ENCODE measurements around the gene KLHL24. TPM values are rescaled to one million over a fixed set of nuclear protein-coding genes. Genes with fewer than 3 reads are reported as not detected.
"Not testable (repeated sequence)": the region's sequence is repeated elsewhere in the genome, so short reads cannot be mapped to it uniquely, and the experiment has no call there.

Gene KLHL24
- total RNA-seq, 1 experiment from 2014 or later: 33.9 TPM

DNA sequence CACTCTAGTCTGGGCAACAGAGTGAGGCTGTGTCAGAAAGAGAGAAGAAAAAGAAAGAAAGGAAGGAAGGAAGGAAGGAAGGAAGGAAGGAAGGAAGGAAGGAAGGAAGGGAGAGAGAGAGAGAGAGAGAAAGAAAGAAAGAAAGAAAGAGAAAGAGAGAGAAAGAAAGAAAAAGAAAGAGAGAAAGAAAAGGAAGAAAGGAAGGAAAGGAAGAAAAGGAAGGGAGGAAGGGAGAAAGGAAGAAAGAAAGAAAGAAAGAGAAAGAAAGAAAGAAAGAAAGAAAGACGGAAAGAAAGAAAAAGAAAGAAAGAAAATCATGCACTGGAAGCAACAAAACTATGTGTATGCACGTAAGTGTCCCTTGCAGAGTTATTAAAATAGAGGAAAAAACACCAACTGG, 12.9 kb upstream of the KLHL24 start:
- peaks cover 14% of the 10 kb centered on the region for H3K27me3 Mint-ChIP-seq (ENCODE audit: low read depth)
- H3K9me3 Mint-ChIP-seq; ATAC-seq; H3K4me3 Mint-ChIP-seq; POLR2A ChIA-PET; H3K36me3 Mint-ChIP-seq; CTCF ChIA-PET; H3K27ac Mint-ChIP-seq; DNase-seq (ENCODE audit: low spot score): not testable (repeated sequence)
- H3K4me1 Mint-ChIP-seq: peaks cover 10% of the 10 kb centered on the region
- TF ChIP-seq, protein P1, sequence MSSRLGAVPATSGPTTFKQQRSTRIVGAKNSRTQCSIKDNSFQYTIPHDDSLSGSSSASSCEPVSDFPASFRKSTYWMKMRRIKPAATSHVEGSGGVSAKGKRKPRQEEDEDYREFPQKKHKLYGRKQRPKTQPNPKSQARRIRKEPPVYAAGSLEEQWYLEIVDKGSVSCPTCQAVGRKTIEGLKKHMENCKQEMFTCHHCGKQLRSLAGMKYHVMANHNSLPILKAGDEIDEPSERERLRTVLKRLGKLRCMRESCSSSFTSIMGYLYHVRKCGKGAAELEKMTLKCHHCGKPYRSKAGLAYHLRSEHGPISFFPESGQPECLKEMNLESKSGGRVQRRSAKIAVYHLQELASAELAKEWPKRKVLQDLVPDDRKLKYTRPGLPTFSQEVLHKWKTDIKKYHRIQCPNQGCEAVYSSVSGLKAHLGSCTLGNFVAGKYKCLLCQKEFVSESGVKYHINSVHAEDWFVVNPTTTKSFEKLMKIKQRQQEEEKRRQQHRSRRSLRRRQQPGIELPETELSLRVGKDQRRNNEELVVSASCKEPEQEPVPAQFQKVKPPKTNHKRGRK (CRISPR knock-in tag; IDR thresholded peaks at IDR 0.05; ENCODE audit: borderline replicate concordance): peak; percentile 43; the same call in 1 of the 2 replicates

DNA sequence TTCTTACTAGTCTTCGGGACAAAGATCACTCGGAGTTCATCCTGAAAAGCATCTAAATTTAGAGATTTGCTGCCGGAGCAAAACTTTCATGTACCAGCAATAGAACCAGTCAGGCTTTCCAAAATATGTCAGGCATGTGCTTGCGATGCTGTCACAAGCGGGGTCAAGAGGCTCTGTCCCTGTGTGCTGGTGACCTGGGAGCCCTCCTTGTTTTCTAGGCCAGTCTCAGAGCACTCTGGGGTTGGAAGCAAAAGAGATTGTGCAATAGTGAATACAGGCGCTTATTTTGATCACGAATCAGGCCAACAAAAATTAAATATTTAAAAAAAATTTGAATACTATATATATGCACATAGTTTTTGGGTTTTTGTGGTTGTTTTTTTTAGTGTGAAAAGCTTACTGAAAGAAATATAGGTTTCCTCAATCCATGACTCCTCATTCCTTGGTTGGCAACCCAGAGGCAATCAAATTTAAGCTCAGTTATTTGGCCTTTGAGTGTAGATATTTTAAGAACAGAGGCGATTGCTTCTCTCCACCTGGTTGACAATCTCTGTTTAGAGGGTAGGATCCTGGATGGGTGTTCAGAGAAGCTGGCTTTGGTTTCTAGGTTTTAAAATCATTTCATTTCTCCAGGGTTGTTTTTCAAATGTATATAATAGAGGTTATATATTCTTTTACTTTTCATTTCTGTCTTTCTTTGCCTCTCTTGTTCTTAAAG, 8.4 kb upstream of the KLHL24 start:
- H3K4me1 Mint-ChIP-seq: peaks cover under 1% of the 10 kb centered on the region; the same call in 1 of the 2 replicates
- H3K27me3 Mint-ChIP-seq (ENCODE audit: low read depth): peaks cover 10% of the 10 kb centered on the region
- ChIA-PET CTCF (no interaction called here), POLR2A (interaction anchor here (0.5 kb wide), 1 partner anchor 8 kb away, joined by 3 read pairs; no protein-coding TSS in a partner anchor)
- H3K36me3 Mint-ChIP-seq: no peaks in the 10 kb centered on the region
- DNase-seq (ENCODE audit: low spot score) (no peak), ATAC-seq (no peak)
- H3K9me3 Mint-ChIP-seq: no peaks in the 10 kb centered on the region
- no peak overlapping the region for H3K4me3 Mint-ChIP-seq
- H3K27ac Mint-ChIP-seq: no peak overlapping the region
- TF ChIP-seq SOX15 (CRISPR knock-in tag; IDR thresholded peaks at IDR 0.05) (no peak), ZNF138 (CRISPR knock-in tag; conservative IDR thresholded peaks at IDR 0.05) (no peak), HMGA2 (CRISPR knock-in tag; IDR thresholded peaks at IDR 0.05) (no peak), ZNF232 (CRISPR knock-in tag; IDR thresholded peaks at IDR 0.05) (no peak), ZNF423 (CRISPR knock-in tag; IDR thresholded peaks at IDR 0.05) (no peak), ETV6 (CRISPR knock-in tag; IDR thresholded peaks at IDR 0.05) (no peak), GRHL2 (CRISPR knock-in tag; IDR thresholded peaks at IDR 0.05; ENCODE audit: insufficient replicate concordance, severe bottlenecking) (no peak), SMAD4 (CRISPR knock-in tag; IDR thresholded peaks at IDR 0.05) (no peak), RORB (CRISPR knock-in tag; IDR thresholded peaks at IDR 0.05) (no peak), NR3C1 (CRISPR knock-in tag; conservative IDR thresholded peaks at IDR 0.05; ENCODE audit: low read depth) (no peak), TP53 (CRISPR knock-in tag; IDR thresholded peaks at IDR 0.05) (no peak), CREM (CRISPR knock-in tag; IDR thresholded peaks at IDR 0.05) (no peak), NR1H2 (CRISPR knock-in tag; IDR thresholded peaks at IDR 0.05) (no peak), ZBTB21 (CRISPR knock-in tag; IDR thresholded peaks at IDR 0.05; ENCODE audit: borderline replicate concordance) (no peak)
- TF ChIP-seq, protein P2, sequence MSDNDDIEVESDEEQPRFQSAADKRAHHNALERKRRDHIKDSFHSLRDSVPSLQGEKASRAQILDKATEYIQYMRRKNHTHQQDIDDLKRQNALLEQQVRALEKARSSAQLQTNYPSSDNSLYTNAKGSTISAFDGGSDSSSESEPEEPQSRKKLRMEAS (CRISPR knock-in tag; IDR thresholded peaks at IDR 0.05): no peak
- TF ChIP-seq, protein P3, sequence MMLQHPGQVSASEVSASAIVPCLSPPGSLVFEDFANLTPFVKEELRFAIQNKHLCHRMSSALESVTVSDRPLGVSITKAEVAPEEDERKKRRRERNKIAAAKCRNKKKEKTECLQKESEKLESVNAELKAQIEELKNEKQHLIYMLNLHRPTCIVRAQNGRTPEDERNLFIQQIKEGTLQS (CRISPR knock-in tag; conservative IDR thresholded peaks at IDR 0.05): no peak
- TF ChIP-seq, protein P4, sequence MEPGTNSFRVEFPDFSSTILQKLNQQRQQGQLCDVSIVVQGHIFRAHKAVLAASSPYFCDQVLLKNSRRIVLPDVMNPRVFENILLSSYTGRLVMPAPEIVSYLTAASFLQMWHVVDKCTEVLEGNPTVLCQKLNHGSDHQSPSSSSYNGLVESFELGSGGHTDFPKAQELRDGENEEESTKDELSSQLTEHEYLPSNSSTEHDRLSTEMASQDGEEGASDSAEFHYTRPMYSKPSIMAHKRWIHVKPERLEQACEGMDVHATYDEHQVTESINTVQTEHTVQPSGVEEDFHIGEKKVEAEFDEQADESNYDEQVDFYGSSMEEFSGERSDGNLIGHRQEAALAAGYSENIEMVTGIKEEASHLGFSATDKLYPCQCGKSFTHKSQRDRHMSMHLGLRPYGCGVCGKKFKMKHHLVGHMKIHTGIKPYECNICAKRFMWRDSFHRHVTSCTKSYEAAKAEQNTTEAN (CRISPR knock-in tag; IDR thresholded peaks at IDR 0.05): no peak
- TF ChIP-seq, protein P5, sequence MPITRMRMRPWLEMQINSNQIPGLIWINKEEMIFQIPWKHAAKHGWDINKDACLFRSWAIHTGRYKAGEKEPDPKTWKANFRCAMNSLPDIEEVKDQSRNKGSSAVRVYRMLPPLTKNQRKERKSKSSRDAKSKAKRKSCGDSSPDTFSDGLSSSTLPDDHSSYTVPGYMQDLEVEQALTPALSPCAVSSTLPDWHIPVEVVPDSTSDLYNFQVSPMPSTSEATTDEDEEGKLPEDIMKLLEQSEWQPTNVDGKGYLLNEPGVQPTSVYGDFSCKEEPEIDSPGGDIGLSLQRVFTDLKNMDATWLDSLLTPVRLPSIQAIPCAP (CRISPR knock-in tag; IDR thresholded peaks at IDR 0.05): no peak
- TF ChIP-seq, protein P6, sequence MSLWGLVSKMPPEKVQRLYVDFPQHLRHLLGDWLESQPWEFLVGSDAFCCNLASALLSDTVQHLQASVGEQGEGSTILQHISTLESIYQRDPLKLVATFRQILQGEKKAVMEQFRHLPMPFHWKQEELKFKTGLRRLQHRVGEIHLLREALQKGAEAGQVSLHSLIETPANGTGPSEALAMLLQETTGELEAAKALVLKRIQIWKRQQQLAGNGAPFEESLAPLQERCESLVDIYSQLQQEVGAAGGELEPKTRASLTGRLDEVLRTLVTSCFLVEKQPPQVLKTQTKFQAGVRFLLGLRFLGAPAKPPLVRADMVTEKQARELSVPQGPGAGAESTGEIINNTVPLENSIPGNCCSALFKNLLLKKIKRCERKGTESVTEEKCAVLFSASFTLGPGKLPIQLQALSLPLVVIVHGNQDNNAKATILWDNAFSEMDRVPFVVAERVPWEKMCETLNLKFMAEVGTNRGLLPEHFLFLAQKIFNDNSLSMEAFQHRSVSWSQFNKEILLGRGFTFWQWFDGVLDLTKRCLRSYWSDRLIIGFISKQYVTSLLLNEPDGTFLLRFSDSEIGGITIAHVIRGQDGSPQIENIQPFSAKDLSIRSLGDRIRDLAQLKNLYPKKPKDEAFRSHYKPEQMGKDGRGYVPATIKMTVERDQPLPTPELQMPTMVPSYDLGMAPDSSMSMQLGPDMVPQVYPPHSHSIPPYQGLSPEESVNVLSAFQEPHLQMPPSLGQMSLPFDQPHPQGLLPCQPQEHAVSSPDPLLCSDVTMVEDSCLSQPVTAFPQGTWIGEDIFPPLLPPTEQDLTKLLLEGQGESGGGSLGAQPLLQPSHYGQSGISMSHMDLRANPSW (CRISPR knock-in tag; conservative IDR thresholded peaks at IDR 0.05; ENCODE audit: low read depth): no peak
- TF ChIP-seq, protein P1 (CRISPR knock-in tag; IDR thresholded peaks at IDR 0.05; ENCODE audit: borderline replicate concordance): no peak

Measured in WTC11 (cell line).